Spleen (tissue), 7 donors: ENCODE results near the gene ATP10B.

Experiments used
- CTCF ChIP-seq, 11 experiments: fragments of 200-600 bp in 7 of 11; fragments of 450-650 bp in 4 of 11; sonication (generic) in 4 of 11; IDR thresholded peaks in 8 of 11; conservative IDR thresholded peaks in 3 of 11; 1 replicate in 7 of 11; 2 replicates in 4 of 11; pipeline versions ENCODE4 v1.4.0 to v1.8.0; 2016 to 2021; ENCODE audit warnings: antibody characterized with exemption in 11 of 11, inconsistent platforms in 4 of 11, mild to moderate bottlenecking in 1 of 11
- POLR2A ChIP-seq, 3 donors: fragments of 450-650 bp; IDR thresholded peaks; one replicate each; pipeline ENCODE4 v1.5.1; 2017; ENCODE audit warnings: antibody characterized with exemption in 3 of 3, mild to moderate bottlenecking in 1 of 3
- POLR2AphosphoS5 ChIP-seq, 3 donors: sonication (generic); formaldehyde crosslinking; IDR thresholded peaks; one replicate each; pipeline ENCODE4 v1.5.1; 2017; ENCODE audit warnings: antibody characterized with exemption in 3 of 3
- donor health status: DM: no; HTN: no; CAD: no; lungs with moderate emphysema.
- donor health status: DM: no; HTN: no; CAD: no.
- donor health status: DM: no; HTN: no; CAD: no.

GRCh38 chr5:160831801-160832200 lies 20.2 kb downstream of the ATP10B start:
- TF ChIP-seq CTCF (IDR thresholded peaks at IDR 0.05 in 8 of 11, conservative IDR thresholded peaks at IDR 0.05 in 3 of 11), result no peak
- no peak for TF ChIP-seq POLR2AphosphoS5 (IDR thresholded peaks at IDR 0.05)
- no peak for TF ChIP-seq POLR2A (IDR thresholded peaks at IDR 0.05)
